HCT116 (cell line): ENCODE measurements around the gene RBP4. TPM values are rescaled to one million over a fixed set of nuclear protein-coding genes. Genes with fewer than 3 reads are reported as not detected.

Experiments
- ATAC-seq: fragments of 200-7000 bp; cut with Tn5 transposase; 2 replicates; pipeline ENCODE4 v1.9.1; 2020; ENCODE audit warnings: mild to moderate bottlenecking, moderate library complexity
- BruUV-seq: library from RNA; stranded (reverse); fragments of 400-500 nt; replicated peaks from 2 replicates; lab custom pipeline; 2021; lab: Mats Ljungman, UMichigan
- CTCF ChIA-PET: fragments of 300-600 bp; sonication (Branson Sonifier 250); formaldehyde crosslinking; loops from one replicate; lab custom pipeline; 2021; ENCODE audit warnings: antibody characterized with exemption; lab: Charles Lee
- POLR2A ChIA-PET: fragments of 300-600, 350-600 bp; sonication (Branson Sonifier 250); formaldehyde crosslinking; loops from one replicate; lab custom pipeline; 2021; ENCODE audit warnings: antibody characterized with exemption; lab: Charles Lee
- RAD21 ChIA-PET, 2 experiments: fragments of 300-600 bp; sonication (Branson Sonifier 250); formaldehyde crosslinking; loops; one replicate each; lab custom pipeline; 2023; ENCODE audit warnings: low total read pairs in 2 of 2; ENCODE audit not compliant: uncharacterized antibody in 2 of 2, unreplicated experiment in 2 of 2, low non-redundant PET in 1 of 2; lab: Charles Lee
- DNase-seq: peaks from one replicate; pipeline ENCODE4 v3.0.0-alpha.2; 2010; ENCODE audit warnings: low read depth, low spot score
- H2AFZ ChIP-seq: fragments of 200-600 bp; shearing (Covaris generic), sonication (generic); 2 replicates; pipeline ENCODE4 v1.6.1; 2017; ENCODE audit warnings: low read depth, mixed run types, mixed read lengths, antibody characterized with exemption, low read length; ENCODE audit not compliant: poor library complexity, severe bottlenecking
- H3K27ac ChIP-seq: 2 replicates; pipeline ENCODE4 v1.5.1; 2012; ENCODE audit warnings: low read depth, low read length
- H3K27me3 ChIP-seq: fragments of 200-600 bp; sonication (generic); 2 replicates; pipeline ENCODE4 v1.6.1; 2016; ENCODE audit warnings: mixed run types, low read length, mixed read lengths; ENCODE audit not compliant: insufficient read depth
- H3K36me3 ChIP-seq, 2 experiments: fragments of 200-500 bp in 1 of 2; fragments of 200-600 bp in 1 of 2; sonication (Bioruptor generic) in 1 of 2; sonication (generic) in 1 of 2; 2 replicates each; pipeline versions ENCODE4 v1.5.1 to v1.6.1; 2014 to 2016; ENCODE audit warnings: low read length in 2 of 2, inconsistent platforms in 1 of 2, mixed read lengths in 1 of 2, mixed run types in 1 of 2; ENCODE audit not compliant: insufficient read depth in 2 of 2, control insufficient read depth in 1 of 2
- H3K4me1 ChIP-seq, 2 experiments: fragments of 200-600 bp in 1 of 2; sonication (generic) in 1 of 2; 2 replicates each; pipeline versions ENCODE4 v1.5.1 to v1.6.1; 2012 to 2017; ENCODE audit warnings: low read length in 2 of 2, inconsistent platforms in 1 of 2, mild to moderate bottlenecking in 1 of 2, mixed read lengths in 1 of 2, mixed run types in 1 of 2, moderate library complexity in 1 of 2; ENCODE audit not compliant: insufficient read depth in 2 of 2, control insufficient read depth in 1 of 2
- H3K4me2 ChIP-seq: fragments of 200-600 bp; sonication (generic); 2 replicates; pipeline ENCODE4 v1.6.1; 2017; ENCODE audit warnings: mixed run types, low read length, mixed read lengths
- H3K4me3 ChIP-seq, 2 experiments: fragments of 200-600 bp in 1 of 2; sonication (generic) in 1 of 2; replicated peaks in 1 of 2; 2 replicates each; pipeline ENCODE4 v1.5.1; 2011 to 2016; ENCODE audit warnings: low read length in 2 of 2, control low read depth in 1 of 2, low read depth in 1 of 2, mild to moderate bottlenecking in 1 of 2, mixed read lengths in 1 of 2, mixed run types in 1 of 2
- H3K79me2 ChIP-seq: fragments of 200-600 bp; sonication (generic); 2 replicates; pipeline ENCODE4 v1.6.1; 2017; ENCODE audit warnings: mild to moderate bottlenecking, mixed run types, low read length, moderate library complexity, mixed read lengths; ENCODE audit not compliant: insufficient read depth
- H3K9ac ChIP-seq: fragments of 200-600 bp; sonication (generic); 2 replicates; pipeline ENCODE4 v1.6.1; 2016; ENCODE audit warnings: low read length, mixed read lengths
- H3K9me2 ChIP-seq: fragments of 200-600 bp; sonication (generic), shearing (Covaris generic); 2 replicates; pipeline ENCODE4 v1.6.1; 2017; ENCODE audit warnings: mixed run types, mild to moderate bottlenecking, moderate library complexity; ENCODE audit not compliant: insufficient read depth
- H3K9me3 ChIP-seq, 2 experiments: fragments of 200-500 bp in 1 of 2; fragments of 200-600 bp in 1 of 2; sonication (Bioruptor generic) in 1 of 2; sonication (generic) in 1 of 2; 2 replicates each; pipeline ENCODE4 v1.6.1; 2014 to 2017; ENCODE audit warnings: low read length in 2 of 2, mixed read lengths in 2 of 2, inconsistent platforms in 1 of 2, low read depth in 1 of 2, mild to moderate bottlenecking in 1 of 2, mixed run types in 1 of 2, moderate library complexity in 1 of 2; ENCODE audit not compliant: control insufficient read depth in 1 of 2, insufficient read depth in 1 of 2
- H4K20me1 ChIP-seq: fragments of 200-600 bp; sonication (generic), shearing (Covaris generic); 2 replicates; pipeline ENCODE4 v1.6.1; 2017; ENCODE audit warnings: mixed run types, mild to moderate bottlenecking, moderate library complexity; ENCODE audit not compliant: insufficient read depth
- CBX3 ChIP-seq: IDR thresholded peaks from 2 replicates; pipeline ENCODE4 v1.6.1; 2012; ENCODE audit warnings: low read depth
- CEBPB ChIP-seq: IDR thresholded peaks from 2 replicates; pipeline ENCODE4 v1.6.1; 2012; ENCODE audit warnings: low read depth
- ELF1 ChIP-seq: IDR thresholded peaks from 2 replicates; pipeline ENCODE4 v1.6.1; 2012; ENCODE audit warnings: low read depth, borderline replicate concordance
- EZH2 ChIP-seq: fragments of 200-600 bp; sonication (generic); IDR thresholded peaks from 2 replicates; pipeline ENCODE4 v1.6.1; 2017; ENCODE audit warnings: antibody characterized with exemption, mixed run types
- FOSL1 ChIP-seq: IDR thresholded peaks from 2 replicates; pipeline ENCODE4 v1.6.1; 2012; ENCODE audit warnings: low read depth
- JUND ChIP-seq: IDR thresholded peaks from 2 replicates; pipeline ENCODE4 v1.6.1; 2012
- POLR2A ChIP-seq: IDR thresholded peaks from 2 replicates; pipeline ENCODE4 v1.7.0; 2011; ENCODE audit warnings: borderline replicate concordance; ENCODE audit not compliant: insufficient read depth, insufficient read length; ENCODE audit errors: extremely low read depth
- POLR2AphosphoS5 ChIP-seq: IDR thresholded peaks from 2 replicates; pipeline ENCODE4 v1.6.1; 2011; ENCODE audit warnings: mild to moderate bottlenecking, low read depth, low read length, moderate library complexity
- SP1 ChIP-seq: IDR thresholded peaks from 2 replicates; pipeline ENCODE4 v1.6.1; 2012; ENCODE audit warnings: low read depth
- TCF7L2 ChIP-seq: IDR thresholded peaks from 2 replicates; pipeline ENCODE4 v1.7.0; 2011; ENCODE audit warnings: borderline replicate concordance, inconsistent platforms; ENCODE audit not compliant: insufficient read depth, insufficient read length; ENCODE audit errors: extremely low read depth
- YY1 ChIP-seq: IDR thresholded peaks from 2 replicates; pipeline ENCODE4 v1.6.1; 2011; ENCODE audit warnings: low read length, low read depth, moderate library complexity, mild to moderate bottlenecking; ENCODE audit not compliant: insufficient replicate concordance; ENCODE audit errors: extremely low read depth
- ZFX ChIP-seq: fragments of 450-650 bp; IDR thresholded peaks from 2 replicates; pipeline ENCODE4 v1.6.1; 2017
- intact Hi-C: fragments of 100-400 bp; cut with micrococcal nuclease; formaldehyde crosslinking; loops from 2 replicates; pipeline ENCODE4 v1.10.0; 2022
- total RNA-seq: library from RNA; stranded (reverse); gene quantifications from one replicate; pipeline ENCODE4 v1.2.1, GENCODE V29; 2021; ENCODE audit not compliant: unreplicated experiment
- TF ChIP-seq, protein P1 (sequence below), 3 experiments: fragments of 200-600 bp in 1 of 3; sonication (generic) in 1 of 3; IDR thresholded peaks in 2 of 3; conservative IDR thresholded peaks in 1 of 3; 2 replicates each; pipeline ENCODE4 v1.5.1; 2012 to 2017; ENCODE audit warnings: low read depth in 2 of 3, low read length in 2 of 3, antibody characterized with exemption in 1 of 3, borderline replicate concordance in 1 of 3, control low read depth in 1 of 3, mild to moderate bottlenecking in 1 of 3, mixed read lengths in 1 of 3, mixed run types in 1 of 3, moderate library complexity in 1 of 3; ENCODE audit not compliant: insufficient read depth in 1 of 3

Gene RBP4
- total RNA-seq, 1 experiment from 2014 or later = 2.4 TPM

DNA sequence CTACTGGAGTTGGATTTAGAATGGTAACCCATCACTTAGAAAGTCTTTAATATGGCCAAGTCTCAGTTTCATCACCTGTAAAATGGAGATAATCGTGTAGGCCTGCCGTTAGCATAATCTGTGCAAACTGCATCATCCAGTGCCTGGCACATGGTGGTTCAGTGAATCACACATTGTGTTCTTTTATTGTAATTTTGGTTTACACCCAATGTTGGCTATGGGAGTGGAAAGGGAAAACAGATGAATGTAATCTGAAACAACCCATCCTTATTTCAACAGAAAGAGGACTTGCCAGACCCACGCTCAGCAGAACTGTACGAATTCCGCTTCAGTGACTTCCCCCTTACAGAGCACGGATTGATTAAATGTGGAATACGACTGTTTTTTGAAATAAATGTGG is 38.8 kb upstream of the RBP4 start:
- H3K4me3 ChIP-seq = no peak overlapping the region
- no peaks in the 10 kb centered on the region for H3K9me2 ChIP-seq
- H3K27ac ChIP-seq = no peak overlapping the region
- H3K9me3 ChIP-seq = no peaks in the 10 kb centered on the region
- H3K27me3 ChIP-seq = no peaks in the 10 kb centered on the region
- TF ChIP-seq EZH2 = no peak
- no peak for TF ChIP-seq ZFX
- TF ChIP-seq FOSL1 = no peak
- TF ChIP-seq, protein P1, sequence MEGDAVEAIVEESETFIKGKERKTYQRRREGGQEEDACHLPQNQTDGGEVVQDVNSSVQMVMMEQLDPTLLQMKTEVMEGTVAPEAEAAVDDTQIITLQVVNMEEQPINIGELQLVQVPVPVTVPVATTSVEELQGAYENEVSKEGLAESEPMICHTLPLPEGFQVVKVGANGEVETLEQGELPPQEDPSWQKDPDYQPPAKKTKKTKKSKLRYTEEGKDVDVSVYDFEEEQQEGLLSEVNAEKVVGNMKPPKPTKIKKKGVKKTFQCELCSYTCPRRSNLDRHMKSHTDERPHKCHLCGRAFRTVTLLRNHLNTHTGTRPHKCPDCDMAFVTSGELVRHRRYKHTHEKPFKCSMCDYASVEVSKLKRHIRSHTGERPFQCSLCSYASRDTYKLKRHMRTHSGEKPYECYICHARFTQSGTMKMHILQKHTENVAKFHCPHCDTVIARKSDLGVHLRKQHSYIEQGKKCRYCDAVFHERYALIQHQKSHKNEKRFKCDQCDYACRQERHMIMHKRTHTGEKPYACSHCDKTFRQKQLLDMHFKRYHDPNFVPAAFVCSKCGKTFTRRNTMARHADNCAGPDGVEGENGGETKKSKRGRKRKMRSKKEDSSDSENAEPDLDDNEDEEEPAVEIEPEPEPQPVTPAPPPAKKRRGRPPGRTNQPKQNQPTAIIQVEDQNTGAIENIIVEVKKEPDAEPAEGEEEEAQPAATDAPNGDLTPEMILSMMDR (IDR thresholded peaks at IDR 0.05 in 2 of 3, conservative IDR thresholded peaks at IDR 0.05 in 1 of 3; ENCODE audit: borderline replicate concordance in 1 of 3, insufficient read depth in 1 of 3, low read depth in 2 of 3, low read length in 2 of 3) = no peak
- TF ChIP-seq POLR2AphosphoS5 = no peak
- no peak for TF ChIP-seq CBX3
- TF ChIP-seq TCF7L2 = no peak
- no peak for TF ChIP-seq JUND
- TF ChIP-seq POLR2A = no peak
- TF ChIP-seq CEBPB = no peak
- TF ChIP-seq SP1 = no peak
- no peak for TF ChIP-seq YY1
- no peak for TF ChIP-seq ELF1
- DNase-seq (no peak), ATAC-seq (no peak)
- ChIA-PET CTCF (no interaction called here), RAD21 (no interaction called here), POLR2A (no interaction called here)
- BruUV-seq = no TSS peak
- intact Hi-C loops = no loop called here
- no peak overlapping the region for H2AFZ ChIP-seq
- H3K9ac ChIP-seq = no peak overlapping the region
- H3K4me2 ChIP-seq = no peak overlapping the region
- H4K20me1 ChIP-seq = no peaks in the 10 kb centered on the region; the same call in 1 of the 2 replicates
- no peaks in the 10 kb centered on the region for H3K36me3 ChIP-seq
- no peaks in the 10 kb centered on the region for H3K4me1 ChIP-seq
- no peaks in the 10 kb centered on the region for H3K79me2 ChIP-seq
